Ramos (cell line): ENCODE data around the gene OR6Q1.

Source experiments
- in situ Hi-C: fragments of 300-500 bp; cut with MboI; formaldehyde crosslinking; loops from one replicate; pipeline ENCODE4 v1.14.3; 2022; ENCODE audit warnings: low sequenced_read_pairs; ENCODE audit not compliant: unreplicated experiment

The OR6Q1 gene

GRCh38 chr11:58055806-58056401 is 25.2 kb downstream of the OR6Q1 start:
- in situ Hi-C loops = no loop called here

- in situ Hi-C loops = no loop called here
Observed at GRCh38 chr11:58057481-58057880, 26.7 kb downstream of the OR6Q1 start.

- in situ Hi-C loops = no loop called here
Observed at GRCh38 chr11:58058276-58059006, 27.7 kb downstream of the OR6Q1 start.

- in situ Hi-C loops = no loop called here
Observed at GRCh38 chr11:58059007-58059350, 28.2 kb downstream of the OR6Q1 start.

GRCh38 chr11:58060535-58060934 is 29.8 kb downstream of the OR6Q1 start:
- in situ Hi-C loops = no loop called here

GRCh38 chr11:58060939-58061672 is 30.4 kb downstream of the OR6Q1 start:
- in situ Hi-C loops = no loop called here

- in situ Hi-C loops = no loop called here
Observed at GRCh38 chr11:58061813-58062212, 31.1 kb downstream of the OR6Q1 start.

GRCh38 chr11:58067685-58068084 is 36.9 kb downstream of the OR6Q1 start:
- in situ Hi-C loops = no loop called here

GRCh38 chr11:58068655-58069054 is 37.9 kb downstream of the OR6Q1 start:
- in situ Hi-C loops = no loop called here

- in situ Hi-C loops = no loop called here
Observed at GRCh38 chr11:58070585-58070984, 39.8 kb downstream of the OR6Q1 start.

GRCh38 chr11:58075781-58076180 is 45.0 kb downstream of the OR6Q1 start:
- in situ Hi-C loops = no loop called here
